DMS 273 (cell line): Measurements from ENCODE around the gene FBXL7.
"Not testable (repeated sequence)": the region's sequence is repeated elsewhere in the genome, so short reads cannot be mapped to it uniquely, and the experiment has no call there.

Experiments used
- DNase-seq: peaks from one replicate; lab custom pipeline; 2025; ENCODE audit not compliant: unreplicated experiment; lab: John Stamatoyannopoulos, UW

The FBXL7 gene

GRCh38 chr5:15852217-15852616, 352.2 kb downstream of the FBXL7 start:
- DNase-seq, result no peak

GRCh38 chr5:15852949-15853348, 353.0 kb downstream of the FBXL7 start:
- DNase-seq, result no peak

GRCh38 chr5:15858326-15858725, 358.3 kb downstream of the FBXL7 start:
- DNase-seq, result no peak

- no peak for DNase-seq
Measured at GRCh38 chr5:15864536-15865215, 364.7 kb downstream of the FBXL7 start.

- DNase-seq, result not testable (repeated sequence)
Measured at GRCh38 chr5:15872259-15872658, 372.3 kb downstream of the FBXL7 start.

GRCh38 chr5:15877914-15878313, 377.9 kb downstream of the FBXL7 start:
- no peak for DNase-seq

- DNase-seq, result no peak
Measured at GRCh38 chr5:15880201-15880600, 380.2 kb downstream of the FBXL7 start.

GRCh38 chr5:15885156-15885555, 385.2 kb downstream of the FBXL7 start:
- no peak for DNase-seq

- no peak for DNase-seq
Measured at GRCh38 chr5:15886156-15886555, 386.2 kb downstream of the FBXL7 start.

GRCh38 chr5:15887093-15887492, 387.1 kb downstream of the FBXL7 start:
- DNase-seq, result no peak

GRCh38 chr5:15889001-15889400, 389.0 kb downstream of the FBXL7 start:
- no peak for DNase-seq

- no peak for DNase-seq
Measured at GRCh38 chr5:15893866-15894265, 393.9 kb downstream of the FBXL7 start.

GRCh38 chr5:15897656-15898055, 397.7 kb downstream of the FBXL7 start:
- no peak for DNase-seq

GRCh38 chr5:15898641-15899040, 398.7 kb downstream of the FBXL7 start:
- no peak for DNase-seq

GRCh38 chr5:15899481-15899880, 399.5 kb downstream of the FBXL7 start:
- DNase-seq, result no peak

GRCh38 chr5:15901151-15901550, 401.2 kb downstream of the FBXL7 start:
- no peak for DNase-seq

GRCh38 chr5:15902066-15902465, 402.1 kb downstream of the FBXL7 start:
- DNase-seq, result no peak

GRCh38 chr5:15904899-15905830, 405.2 kb downstream of the FBXL7 start:
- DNase-seq, result peak; percentile 11

GRCh38 chr5:15914638-15915037, 414.7 kb downstream of the FBXL7 start:
- no peak for DNase-seq

- DNase-seq, result peak; percentile 44
Measured at GRCh38 chr5:15926586-15926985, 426.6 kb downstream of the FBXL7 start.

- no peak for DNase-seq
Measured at GRCh38 chr5:15927710-15928380, 427.9 kb downstream of the FBXL7 start.
